ENCODE measurements around the gene REELD1.

The REELD1 gene

DNA sequence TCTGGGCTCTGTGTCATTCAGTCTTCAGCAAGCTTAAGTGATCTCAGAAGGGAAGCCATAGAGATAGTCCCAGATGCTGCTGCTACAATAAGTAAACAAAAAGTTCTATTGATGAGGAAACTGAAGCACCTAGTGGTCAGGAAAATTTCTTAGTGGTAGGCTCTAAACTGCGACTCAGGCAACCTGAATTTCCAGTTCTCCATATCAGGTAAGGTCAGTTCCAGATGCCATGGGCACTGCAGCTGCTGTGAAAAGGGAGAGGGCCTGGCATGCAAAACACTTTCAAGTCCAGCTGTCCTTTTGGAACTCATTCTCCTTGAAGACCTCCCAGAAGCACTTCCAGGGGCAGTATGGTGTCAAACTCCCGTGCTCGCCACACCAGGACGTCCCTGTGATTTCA is 46.2 kb downstream of the REELD1 start:
- TF ChIP-seq, protein P1, sequence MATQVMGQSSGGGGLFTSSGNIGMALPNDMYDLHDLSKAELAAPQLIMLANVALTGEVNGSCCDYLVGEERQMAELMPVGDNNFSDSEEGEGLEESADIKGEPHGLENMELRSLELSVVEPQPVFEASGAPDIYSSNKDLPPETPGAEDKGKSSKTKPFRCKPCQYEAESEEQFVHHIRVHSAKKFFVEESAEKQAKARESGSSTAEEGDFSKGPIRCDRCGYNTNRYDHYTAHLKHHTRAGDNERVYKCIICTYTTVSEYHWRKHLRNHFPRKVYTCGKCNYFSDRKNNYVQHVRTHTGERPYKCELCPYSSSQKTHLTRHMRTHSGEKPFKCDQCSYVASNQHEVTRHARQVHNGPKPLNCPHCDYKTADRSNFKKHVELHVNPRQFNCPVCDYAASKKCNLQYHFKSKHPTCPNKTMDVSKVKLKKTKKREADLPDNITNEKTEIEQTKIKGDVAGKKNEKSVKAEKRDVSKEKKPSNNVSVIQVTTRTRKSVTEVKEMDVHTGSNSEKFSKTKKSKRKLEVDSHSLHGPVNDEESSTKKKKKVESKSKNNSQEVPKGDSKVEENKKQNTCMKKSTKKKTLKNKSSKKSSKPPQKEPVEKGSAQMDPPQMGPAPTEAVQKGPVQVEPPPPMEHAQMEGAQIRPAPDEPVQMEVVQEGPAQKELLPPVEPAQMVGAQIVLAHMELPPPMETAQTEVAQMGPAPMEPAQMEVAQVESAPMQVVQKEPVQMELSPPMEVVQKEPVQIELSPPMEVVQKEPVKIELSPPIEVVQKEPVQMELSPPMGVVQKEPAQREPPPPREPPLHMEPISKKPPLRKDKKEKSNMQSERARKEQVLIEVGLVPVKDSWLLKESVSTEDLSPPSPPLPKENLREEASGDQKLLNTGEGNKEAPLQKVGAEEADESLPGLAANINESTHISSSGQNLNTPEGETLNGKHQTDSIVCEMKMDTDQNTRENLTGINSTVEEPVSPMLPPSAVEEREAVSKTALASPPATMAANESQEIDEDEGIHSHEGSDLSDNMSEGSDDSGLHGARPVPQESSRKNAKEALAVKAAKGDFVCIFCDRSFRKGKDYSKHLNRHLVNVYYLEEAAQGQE (IDR thresholded peaks at IDR 0.05; ENCODE audit: insufficient read depth in 1 of 2, low read depth in 2 of 2, low read length in 2 of 2): no peak
- TF ChIP-seq SIN3A (IDR thresholded peaks at IDR 0.05; ENCODE audit: borderline replicate concordance, insufficient read depth, low read length) (no peak), TAF1 (IDR thresholded peaks at IDR 0.05; ENCODE audit: borderline replicate concordance, insufficient read depth, low read length) (no peak), POLR2AphosphoS5 (IDR thresholded peaks at IDR 0.05; ENCODE audit: low read depth, low read length) (no peak), FOXP2 (optimal IDR thresholded peaks at IDR 0.05; ENCODE audit: borderline replicate concordance, extremely low read depth, extremely low read length, insufficient read depth) (no peak)

DNA sequence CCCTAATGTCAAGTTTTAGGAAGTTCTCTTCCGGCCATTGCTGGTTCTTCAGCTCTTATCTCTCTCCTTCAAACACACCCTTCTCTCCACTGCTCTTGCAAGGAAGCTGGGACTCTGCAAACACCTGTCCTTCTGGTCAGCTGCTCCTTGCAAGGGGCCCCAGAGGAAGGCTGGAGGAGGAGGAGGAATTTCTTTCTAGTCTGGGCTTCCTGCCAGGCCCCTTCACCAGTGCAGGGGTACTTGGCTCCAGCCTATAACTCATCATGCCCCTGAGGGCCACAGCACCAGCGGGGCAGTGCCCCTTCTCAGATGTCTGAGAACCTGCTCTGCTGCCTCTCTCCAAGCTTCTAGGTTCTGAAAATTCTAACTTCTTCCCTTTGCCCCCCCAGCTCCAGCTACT is 46.7 kb downstream of the REELD1 start:
- TF ChIP-seq FOXP2 (optimal IDR thresholded peaks at IDR 0.05; ENCODE audit: borderline replicate concordance, extremely low read depth, extremely low read length, insufficient read depth) (no peak), TAF1 (IDR thresholded peaks at IDR 0.05; ENCODE audit: borderline replicate concordance, insufficient read depth, low read length) (no peak), SIN3A (IDR thresholded peaks at IDR 0.05; ENCODE audit: borderline replicate concordance, insufficient read depth, low read length) (no peak), POLR2AphosphoS5 (IDR thresholded peaks at IDR 0.05; ENCODE audit: low read depth, low read length) (no peak)
- TF ChIP-seq, protein P1 (IDR thresholded peaks at IDR 0.05; ENCODE audit: insufficient read depth in 1 of 2, low read depth in 2 of 2, low read length in 2 of 2): no peak

DNA sequence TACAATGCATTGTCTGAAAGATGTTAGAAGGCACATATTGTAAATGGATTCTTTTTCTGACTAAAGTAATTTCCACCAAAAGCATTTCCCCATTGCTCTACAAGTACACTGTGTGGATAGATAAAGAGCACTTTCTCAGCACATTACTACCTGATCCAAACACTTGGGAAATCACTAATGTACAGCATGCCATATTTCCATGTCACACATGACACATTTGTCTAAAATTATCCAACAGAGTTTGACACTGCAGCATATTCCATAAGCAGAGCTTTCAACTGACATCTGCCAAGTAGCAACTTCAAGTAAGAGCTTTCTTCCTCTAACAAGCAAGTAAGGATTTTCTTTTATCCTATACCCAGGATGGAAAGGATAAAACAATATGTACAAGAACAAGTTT is 49.5 kb downstream of the REELD1 start:
- no peak for TF ChIP-seq TAF1 (IDR thresholded peaks at IDR 0.05; ENCODE audit: borderline replicate concordance, insufficient read depth, low read length)
- TF ChIP-seq, protein P1 (IDR thresholded peaks at IDR 0.05; ENCODE audit: insufficient read depth in 1 of 2, low read depth in 2 of 2, low read length in 2 of 2): no peak
- TF ChIP-seq SIN3A (IDR thresholded peaks at IDR 0.05; ENCODE audit: borderline replicate concordance, insufficient read depth, low read length): no peak
- no peak for TF ChIP-seq POLR2AphosphoS5 (IDR thresholded peaks at IDR 0.05; ENCODE audit: low read depth, low read length)
- TF ChIP-seq FOXP2 (optimal IDR thresholded peaks at IDR 0.05; ENCODE audit: borderline replicate concordance, extremely low read depth, extremely low read length, insufficient read depth): no peak

DNA sequence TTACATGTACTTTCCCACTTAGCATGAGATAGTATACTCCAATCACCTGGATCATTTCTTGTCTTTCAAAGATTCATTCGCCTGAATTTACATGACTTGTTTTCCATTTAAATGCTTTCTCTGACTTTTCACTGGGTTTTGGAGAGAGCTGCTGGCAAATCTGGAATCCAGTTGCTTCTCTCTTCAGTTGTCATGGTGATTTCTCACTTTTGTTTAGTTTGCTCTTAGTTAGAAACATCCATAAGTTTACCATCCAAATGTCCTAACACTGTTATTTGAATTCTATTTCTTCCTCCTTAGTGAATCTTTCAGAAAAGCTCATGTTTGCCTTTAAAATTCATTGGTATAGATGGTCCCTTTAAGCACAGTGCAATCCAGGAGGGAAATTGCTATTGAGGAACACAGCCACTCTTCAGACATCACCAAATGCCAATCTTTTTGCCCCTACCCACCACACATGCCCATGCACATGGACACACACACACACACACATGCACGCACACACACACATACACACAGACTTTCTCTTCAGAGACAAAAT is 51.7 kb downstream of the REELD1 start:
- no peak for TF ChIP-seq FOXP2 (optimal IDR thresholded peaks at IDR 0.05; ENCODE audit: borderline replicate concordance, extremely low read depth, extremely low read length, insufficient read depth)
- TF ChIP-seq, protein P1 (IDR thresholded peaks at IDR 0.05; ENCODE audit: insufficient read depth in 1 of 2, low read depth in 2 of 2, low read length in 2 of 2): no peak
- TF ChIP-seq SIN3A (IDR thresholded peaks at IDR 0.05; ENCODE audit: borderline replicate concordance, insufficient read depth, low read length): no peak
- TF ChIP-seq POLR2AphosphoS5 (IDR thresholded peaks at IDR 0.05; ENCODE audit: low read depth, low read length): no peak
- TF ChIP-seq TAF1 (IDR thresholded peaks at IDR 0.05; ENCODE audit: borderline replicate concordance, insufficient read depth, low read length): no peak

DNA sequence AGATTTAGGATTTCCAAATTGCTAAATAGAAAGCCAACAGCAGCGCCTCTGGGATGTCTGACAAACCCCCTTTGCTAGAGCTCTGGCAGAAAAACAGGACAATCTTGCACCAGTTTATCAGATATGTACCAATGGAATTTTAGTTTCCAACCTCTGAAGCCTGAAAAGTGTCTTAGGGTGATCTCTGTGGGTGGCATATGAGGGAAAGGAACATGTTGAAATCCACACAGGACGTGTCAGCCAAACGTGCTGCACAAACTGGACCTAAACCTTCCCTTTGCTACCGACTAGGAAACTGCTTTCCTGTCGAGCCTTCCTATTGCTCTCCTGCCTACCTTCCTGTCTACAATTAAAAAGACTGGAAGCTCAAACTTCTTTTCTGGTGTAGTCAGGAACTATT is 53.5 kb downstream of the REELD1 start:
- TF ChIP-seq FOXP2 (optimal IDR thresholded peaks at IDR 0.05; ENCODE audit: borderline replicate concordance, extremely low read depth, extremely low read length, insufficient read depth): no peak
- TF ChIP-seq, protein P1 (IDR thresholded peaks at IDR 0.05; ENCODE audit: insufficient read depth in 1 of 2, low read depth in 2 of 2, low read length in 2 of 2): no peak
